NCI-H2081 (cell line): ENCODE results near the gene JKAMP.

Experiments
- DNase-seq, 2 experiments: peaks; one replicate each; lab custom pipeline; 2025; lab: John Stamatoyannopoulos, UW

The JKAMP gene

DNA sequence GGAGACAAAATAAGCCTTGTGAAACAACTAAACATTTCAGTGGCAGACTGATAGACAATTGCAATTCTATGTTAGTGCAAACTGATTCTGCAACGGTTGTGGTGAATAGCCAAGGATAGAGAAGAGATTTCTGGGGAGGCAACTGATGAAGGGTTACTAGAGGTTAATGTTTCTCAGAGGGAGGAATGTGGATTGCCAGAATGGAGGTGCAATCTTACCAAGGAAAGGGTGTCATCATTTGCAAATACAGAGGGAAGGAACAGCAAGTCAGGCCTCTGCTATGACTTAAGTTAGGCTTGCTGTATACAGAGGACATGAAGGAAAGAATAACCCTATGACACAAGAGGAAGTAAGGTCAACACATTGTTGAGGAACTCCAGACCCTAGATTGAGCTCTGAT, 56.5 kb downstream of the JKAMP start:
- DNase-seq: no peak

- DNase-seq: no peak
Observed at GRCh38 chr14:59541731-59542130, 57.4 kb downstream of the JKAMP start.

GRCh38 chr14:59543873-59544272, 59.6 kb downstream of the JKAMP start:
- peak in 1 of 2 experiments; percentile 4 for DNase-seq

- no peak for DNase-seq
Observed at GRCh38 chr14:59547310-59547709, 63.0 kb downstream of the JKAMP start.
